Ecto neural progenitor cell (in vitro differentiated cells): Measurements from ENCODE around the gene APEX2.
"Not testable (repeated sequence)": the region's sequence is repeated elsewhere in the genome, so short reads cannot be mapped to it uniquely, and the experiment has no call there.

Experiments
- DNase-seq: peaks from one replicate; pipeline ENCODE4 v3.0.0-alpha.2; 2018; ENCODE audit warnings: low spot score

APEX2 gene, protein sequence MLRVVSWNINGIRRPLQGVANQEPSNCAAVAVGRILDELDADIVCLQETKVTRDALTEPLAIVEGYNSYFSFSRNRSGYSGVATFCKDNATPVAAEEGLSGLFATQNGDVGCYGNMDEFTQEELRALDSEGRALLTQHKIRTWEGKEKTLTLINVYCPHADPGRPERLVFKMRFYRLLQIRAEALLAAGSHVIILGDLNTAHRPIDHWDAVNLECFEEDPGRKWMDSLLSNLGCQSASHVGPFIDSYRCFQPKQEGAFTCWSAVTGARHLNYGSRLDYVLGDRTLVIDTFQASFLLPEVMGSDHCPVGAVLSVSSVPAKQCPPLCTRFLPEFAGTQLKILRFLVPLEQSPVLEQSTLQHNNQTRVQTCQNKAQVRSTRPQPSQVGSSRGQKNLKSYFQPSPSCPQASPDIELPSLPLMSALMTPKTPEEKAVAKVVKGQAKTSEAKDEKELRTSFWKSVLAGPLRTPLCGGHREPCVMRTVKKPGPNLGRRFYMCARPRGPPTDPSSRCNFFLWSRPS

DNA sequence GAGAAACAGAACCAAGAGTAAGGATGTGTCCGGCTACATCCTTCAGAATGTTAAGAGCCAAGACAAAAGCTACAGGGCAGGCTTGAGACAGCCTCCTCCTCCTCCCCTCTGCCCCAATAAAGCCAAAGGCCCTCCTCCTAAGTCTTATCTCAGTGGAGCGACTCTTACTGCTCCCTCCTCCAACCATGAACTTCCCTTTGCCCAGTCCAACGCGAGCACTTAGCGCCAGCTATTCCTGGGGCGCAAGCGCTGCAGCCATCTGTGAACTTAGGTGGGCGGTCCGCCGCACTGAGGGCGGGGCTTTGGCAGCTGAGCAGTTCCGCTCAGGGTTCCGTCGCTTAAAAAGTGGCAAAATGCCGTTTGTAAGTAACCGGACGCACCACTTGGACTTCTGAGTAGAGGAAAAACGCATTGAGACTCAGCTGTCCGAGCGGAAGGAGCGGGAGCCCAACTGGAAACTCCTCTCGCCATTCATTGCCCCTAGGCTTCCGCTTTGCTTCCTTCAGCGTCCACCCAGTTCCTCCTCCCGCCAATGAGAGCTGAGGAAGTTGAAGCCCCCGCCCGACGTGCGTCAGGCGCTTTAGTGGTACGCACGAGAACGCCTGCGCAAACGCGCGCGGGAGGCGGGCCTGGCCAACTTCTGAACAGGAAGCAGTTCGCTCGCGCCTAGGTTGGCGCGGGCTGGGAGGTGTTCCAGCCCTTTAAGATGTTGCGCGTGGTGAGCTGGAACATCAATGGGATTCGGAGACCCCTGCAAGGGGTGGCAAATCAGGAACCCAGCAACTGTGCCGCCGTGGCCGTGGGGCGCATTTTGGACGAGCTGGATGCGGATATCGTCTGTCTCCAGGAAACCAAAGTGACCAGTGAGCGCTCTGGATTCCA lies at the start of gene APEX2:
Gene APEX2 (plus strand): TSS at position 647 of the 882 bp plus-strand sequence. CDS start 60 bp downstream, at position 707.
- DNase-seq: peak; percentile 88

GRCh38 chrX:54950730-54951375 lies 49.3 kb upstream of the APEX2 start:
- DNase-seq: no peak

- no peak for DNase-seq
Measured at GRCh38 chrX:54961750-54962149, 38.4 kb upstream of the APEX2 start.

- no peak for DNase-seq
Measured at GRCh38 chrX:54964766-54965497, 35.2 kb upstream of the APEX2 start.

GRCh38 chrX:54977387-54977786 lies 22.8 kb upstream of the APEX2 start:
- DNase-seq: no peak

- no peak for DNase-seq
Measured at GRCh38 chrX:54978448-54978847, 21.7 kb upstream of the APEX2 start.

GRCh38 chrX:54979432-54979831 lies 20.7 kb upstream of the APEX2 start:
- DNase-seq: no peak

DNA sequence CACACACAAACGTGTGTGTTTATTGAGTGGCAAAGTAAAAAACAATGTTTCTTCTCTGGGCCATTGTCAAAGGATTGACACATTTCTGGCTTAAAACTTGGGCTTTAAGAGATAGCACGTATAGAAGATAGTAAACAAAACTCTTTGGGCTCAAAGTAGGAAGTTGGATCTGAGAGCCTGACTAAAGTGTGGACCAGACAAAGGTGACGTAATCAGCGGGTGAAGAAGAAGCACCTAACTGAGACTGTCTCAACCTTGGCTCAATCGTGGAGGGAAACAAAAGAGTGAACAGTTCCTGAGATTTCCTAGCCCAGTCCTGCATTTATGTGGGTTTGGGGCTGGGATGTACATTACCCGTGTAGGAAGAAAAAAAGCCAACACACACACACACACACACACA lies 19.8 kb upstream of the APEX2 start:
- no peak for DNase-seq

DNA sequence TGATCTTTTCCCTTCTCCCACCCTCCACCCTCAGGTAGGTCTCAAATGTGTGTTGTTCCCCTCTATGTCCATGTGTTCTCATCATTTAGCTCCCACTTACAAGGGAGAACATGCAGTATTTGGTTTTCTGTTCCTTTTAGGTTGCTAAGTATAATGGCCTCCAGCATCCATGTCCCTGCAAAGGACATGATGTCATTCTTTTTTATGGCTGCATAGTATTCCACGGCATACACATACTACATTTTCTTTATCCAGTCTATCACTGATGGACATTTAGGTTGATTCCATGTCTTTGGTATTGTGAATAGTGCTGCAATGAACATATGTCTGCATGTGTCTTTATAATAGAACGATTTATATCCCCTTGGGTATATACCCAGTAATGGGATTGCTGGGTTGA lies 16.9 kb upstream of the APEX2 start:
- DNase-seq: not testable (repeated sequence)

DNA sequence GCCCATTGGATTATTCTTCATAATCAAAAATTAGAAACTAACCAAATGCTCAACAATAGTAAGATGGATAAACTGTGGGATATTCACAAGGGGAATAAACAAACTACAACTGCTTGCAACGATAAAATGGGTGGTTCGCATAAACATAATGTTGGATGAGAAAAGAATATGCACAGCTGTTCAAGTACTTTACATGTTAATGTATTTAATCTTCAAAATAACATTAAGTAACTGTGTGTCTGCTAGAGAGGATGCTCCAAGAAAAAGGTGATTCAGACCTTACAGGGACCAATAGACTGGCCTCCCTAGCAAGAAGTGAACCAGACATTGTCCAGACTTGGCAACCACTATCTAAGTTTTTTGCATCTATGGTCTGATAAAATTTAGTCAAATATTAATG lies 8.5 kb upstream of the APEX2 start:
- DNase-seq: no peak

DNA sequence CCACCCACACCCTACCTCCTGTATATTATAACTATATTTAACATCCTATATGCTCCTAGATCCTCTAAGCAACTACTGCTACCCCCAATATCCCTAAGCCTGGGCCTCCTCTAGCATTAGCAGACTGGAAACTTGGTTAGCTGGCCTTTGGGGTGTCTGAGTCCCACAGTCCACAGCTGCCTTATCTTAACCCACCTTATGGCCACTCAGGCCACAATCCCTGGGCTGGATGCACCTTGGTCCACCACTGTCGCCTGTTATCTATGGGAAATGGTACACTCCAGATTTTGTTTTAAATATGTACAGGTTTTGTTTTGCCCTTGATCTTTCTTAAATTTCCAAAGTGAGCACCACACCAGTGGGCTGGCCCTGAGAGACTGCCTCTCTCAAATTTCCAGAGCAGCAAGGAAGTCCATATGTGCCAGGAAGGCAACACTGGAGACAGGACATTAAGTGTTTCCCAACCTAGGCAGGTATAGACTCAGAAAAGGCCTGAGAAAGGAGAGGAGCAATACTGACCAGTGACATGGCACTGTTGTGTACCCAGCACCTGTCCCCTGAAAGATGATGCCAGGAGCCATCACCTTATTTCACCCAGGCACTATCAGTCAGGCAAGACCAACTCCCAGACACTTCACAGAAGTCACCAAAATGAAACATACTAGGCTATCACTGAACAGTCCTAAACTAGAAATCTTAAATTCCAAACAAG lies 7.1 kb upstream of the APEX2 start:
- DNase-seq: no peak

GRCh38 chrX:54994099-54994498 lies 6.1 kb upstream of the APEX2 start, which contains the start of gene PFKFB1:
TSS of gene PFKFB1 (minus strand) at chrX:54994188. CDS start at chrX:54994007, 181 bp downstream.
- DNase-seq: no peak

DNA sequence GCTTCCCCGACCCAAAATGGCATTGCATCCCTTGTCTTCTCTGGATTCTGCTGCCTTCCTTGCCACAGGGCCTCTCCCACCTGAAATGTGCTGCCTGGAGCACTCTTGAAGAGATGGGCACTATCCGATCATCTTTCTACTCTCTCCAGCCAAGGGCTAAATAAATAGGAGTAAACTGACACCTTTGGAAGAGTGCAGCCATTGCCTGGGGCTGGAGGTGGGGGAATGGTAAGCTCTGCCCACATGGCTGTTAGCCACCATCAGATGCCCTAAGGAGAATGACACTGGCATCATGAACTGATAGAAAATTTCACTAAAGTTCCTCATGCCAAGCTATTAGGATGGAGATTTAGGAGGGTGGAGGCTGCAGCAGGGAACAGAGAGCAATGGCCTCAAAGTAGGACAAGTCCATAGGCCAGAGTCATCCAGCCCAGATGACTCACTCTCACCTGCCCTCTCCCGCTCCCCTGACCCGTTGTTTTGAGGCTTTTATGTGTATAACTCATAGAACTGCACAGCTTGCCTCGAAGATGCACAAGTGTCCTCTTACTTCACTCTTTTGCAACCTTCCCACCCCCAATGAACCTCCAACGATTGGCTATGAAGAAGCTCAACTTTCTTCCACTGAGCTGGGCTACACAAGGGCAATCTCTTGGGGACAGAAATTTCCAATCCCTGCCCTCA lies 5.4 kb upstream of the APEX2 start:
- DNase-seq: no peak

DNA sequence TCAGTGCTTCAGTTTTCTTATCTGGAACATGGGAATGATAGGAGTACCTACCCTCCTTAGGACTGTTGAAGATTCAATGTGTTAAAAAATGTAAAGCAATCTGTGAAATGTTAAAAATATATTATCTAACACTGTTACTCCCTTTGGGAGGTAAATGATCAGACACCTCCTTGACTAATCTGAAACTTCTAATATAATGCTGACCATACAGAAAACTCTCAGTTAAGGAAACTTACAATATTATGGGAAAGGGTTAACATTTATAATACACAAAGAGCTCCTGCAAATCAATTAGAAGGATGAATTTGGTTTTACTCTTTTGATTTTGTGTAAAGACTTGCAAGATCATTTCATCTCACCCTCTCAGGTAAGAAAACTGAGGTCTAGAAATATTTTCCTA lies 4.5 kb upstream of the APEX2 start:
- no peak for DNase-seq

DNA sequence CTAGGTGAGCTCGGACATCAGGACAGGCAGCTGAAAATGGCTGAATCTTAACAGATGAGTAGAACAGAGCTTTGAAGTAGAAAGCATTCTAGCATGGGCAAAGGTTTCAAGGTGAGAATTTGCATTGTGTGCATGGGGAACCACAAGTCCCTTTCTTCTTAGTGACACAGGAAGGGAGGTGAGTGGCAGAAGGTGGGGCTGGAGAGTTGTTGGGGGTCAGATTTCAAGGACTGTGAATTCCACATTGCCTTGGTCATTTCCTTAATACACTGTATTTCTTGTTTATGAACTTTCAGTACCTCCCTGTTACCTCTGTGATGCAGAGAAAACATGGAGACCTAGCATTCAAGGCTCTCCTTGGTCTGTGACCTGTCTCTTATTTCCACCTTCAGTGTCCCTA lies 4.1 kb downstream of the APEX2 start:
- no peak for DNase-seq

DNA sequence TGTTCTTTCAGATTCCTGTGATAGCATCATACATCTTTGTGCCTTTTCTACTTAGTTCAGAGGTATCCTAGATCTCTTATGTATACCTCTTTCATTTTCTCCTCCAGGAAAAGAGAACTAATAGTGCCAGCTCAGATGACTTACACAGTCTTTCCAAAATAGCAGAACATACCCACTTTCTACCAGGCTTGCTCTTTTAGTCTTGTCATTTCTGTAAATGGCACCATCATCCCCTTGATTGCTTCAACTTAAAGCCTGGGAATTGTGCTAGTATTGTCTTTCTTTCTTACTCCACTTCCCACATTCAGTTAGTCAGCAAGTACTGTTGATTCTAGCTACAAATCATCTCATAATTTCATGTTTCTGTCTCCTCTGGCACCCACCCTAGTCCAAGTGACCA lies 5.1 kb downstream of the APEX2 start:
- no peak for DNase-seq

GRCh38 chrX:55006827-55007621 lies 6.9 kb downstream of the APEX2 start:
- no peak for DNase-seq

- DNase-seq: no peak
Measured at GRCh38 chrX:55007656-55008055, 7.5 kb downstream of the APEX2 start.

- DNase-seq: no peak
Measured at GRCh38 chrX:55008571-55009358, 8.6 kb downstream of the APEX2 start.
